ENCODE measurements around the gene GM2A.
"Not testable (repeated sequence)": the region's sequence is repeated elsewhere in the genome, so short reads cannot be mapped to it uniquely, and the experiment has no call there.

The GM2A gene

GRCh38 chr5:151228986-151229385, 24.0 kb upstream of the GM2A start:
- no peak for DNase-seq (ENCODE audit: low read depth in 2 of 2)

- no peak for DNase-seq (ENCODE audit: low read depth in 2 of 2)
Observed at GRCh38 chr5:151230048-151230680, 22.8 kb upstream of the GM2A start.

GRCh38 chr5:151231359-151231758, 21.6 kb upstream of the GM2A start:
- no peak for DNase-seq (ENCODE audit: low read depth in 2 of 2)

GRCh38 chr5:151233616-151234085, 19.3 kb upstream of the GM2A start:
- DNase-seq (ENCODE audit: low read depth in 2 of 2): no peak

- DNase-seq (ENCODE audit: low read depth in 2 of 2): no peak
Observed at GRCh38 chr5:151234476-151235238, 18.3 kb upstream of the GM2A start.

- DNase-seq (ENCODE audit: low read depth in 2 of 2): not testable (repeated sequence)
Observed at GRCh38 chr5:151235239-151235571, 17.8 kb upstream of the GM2A start.

GRCh38 chr5:151236888-151237287, 16.1 kb upstream of the GM2A start:
- no peak for DNase-seq (ENCODE audit: low read depth in 2 of 2)

- no peak for DNase-seq (ENCODE audit: low read depth in 2 of 2)
Observed at GRCh38 chr5:151237685-151238084, 15.3 kb upstream of the GM2A start.

- DNase-seq (ENCODE audit: low read depth in 2 of 2): no peak
Observed at GRCh38 chr5:151238303-151238741, 14.7 kb upstream of the GM2A start.

- DNase-seq (ENCODE audit: low read depth in 2 of 2): no peak
Observed at GRCh38 chr5:151239237-151239861, 13.6 kb upstream of the GM2A start.

- not testable (repeated sequence) for DNase-seq (ENCODE audit: low read depth in 2 of 2)
Observed at GRCh38 chr5:151240268-151240835, 12.6 kb upstream of the GM2A start.

GRCh38 chr5:151240924-151241635, 11.9 kb upstream of the GM2A start:
- no peak for DNase-seq (ENCODE audit: low read depth in 2 of 2)

GRCh38 chr5:151243127-151243526, 9.9 kb upstream of the GM2A start:
- DNase-seq (ENCODE audit: low read depth in 2 of 2): no peak

- no peak for DNase-seq (ENCODE audit: low read depth in 2 of 2)
Observed at GRCh38 chr5:151243564-151243963, 9.4 kb upstream of the GM2A start.

- no peak for DNase-seq (ENCODE audit: low read depth in 2 of 2)
Observed at GRCh38 chr5:151244206-151244605, 8.8 kb upstream of the GM2A start.

GRCh38 chr5:151245680-151246219, 7.2 kb upstream of the GM2A start:
- DNase-seq (ENCODE audit: low read depth in 2 of 2): no peak

GRCh38 chr5:151248651-151249050, 4.3 kb upstream of the GM2A start:
- DNase-seq (ENCODE audit: low read depth in 2 of 2): no peak

- no peak for DNase-seq (ENCODE audit: low read depth in 2 of 2)
Observed at GRCh38 chr5:151249281-151249680, 3.7 kb upstream of the GM2A start.

- no peak for DNase-seq (ENCODE audit: low read depth in 2 of 2)
Observed at GRCh38 chr5:151250346-151251000, 2.5 kb upstream of the GM2A start.

- no peak for DNase-seq (ENCODE audit: low read depth in 2 of 2)
Observed at GRCh38 chr5:151251001-151251551, 1.9 kb upstream of the GM2A start.

- no peak for DNase-seq (ENCODE audit: low read depth in 2 of 2)
Observed at GRCh38 chr5:151251621-151252020, 1.4 kb upstream of the GM2A start.

Measured in stimulated activated CD8-positive, alpha-beta memory T cell treated with anti-CD3 and anti-CD28 coated beads, Interleukin-15, amount 100 ng/mL, for 4 hours (primary cell).